Measurements from ENCODE around the gene MPDZ.

MPDZ gene

GRCh38 chr9:13149454-13149853 lies 130.0 kb downstream of the MPDZ start:
- ChIA-PET POLR2A (no interaction called here), CTCF (no interaction called here)
- TF ChIP-seq ZNF384 (IDR thresholded peaks at IDR 0.05) (no peak), HDGF (IDR thresholded peaks at IDR 0.05; ENCODE audit: borderline replicate concordance) (no peak), SUZ12 (IDR thresholded peaks at IDR 0.05) (no peak), ARNT (IDR thresholded peaks at IDR 0.05) (no peak), LEF1 (IDR thresholded peaks at IDR 0.05; ENCODE audit: borderline replicate concordance) (no peak), FOXA1 (IDR thresholded peaks at IDR 0.05) (no peak), SP1 (IDR thresholded peaks at IDR 0.05) (no peak), FOXM1 (IDR thresholded peaks at IDR 0.05; ENCODE audit: borderline replicate concordance) (no peak)
- no peak for DNase-seq (ENCODE audit: extremely low spot score)

DNA sequence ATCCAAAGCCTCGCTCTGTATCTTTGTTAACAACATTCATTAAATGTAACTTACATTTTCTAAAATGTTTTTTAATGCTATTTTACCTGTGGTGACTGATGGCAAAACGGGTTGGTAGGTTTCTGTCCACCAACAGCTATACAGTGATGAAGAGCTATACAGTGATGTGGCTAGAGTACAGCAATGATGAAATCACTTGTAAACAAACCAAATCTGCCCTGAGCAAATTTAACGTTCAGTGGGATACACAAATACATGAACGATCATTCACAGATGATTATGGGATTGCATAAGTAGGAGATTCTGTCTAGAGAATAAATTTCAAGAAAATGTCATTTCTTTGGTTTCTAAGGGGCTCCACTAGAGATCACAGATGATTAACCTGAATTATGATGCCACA lies 132.7 kb downstream of the MPDZ start:
- DNase-seq (ENCODE audit: extremely low spot score) = no peak
- TF ChIP-seq PKNOX1 (IDR thresholded peaks at IDR 0.05) (no peak), NFRKB (IDR thresholded peaks at IDR 0.05) (no peak), SUZ12 (IDR thresholded peaks at IDR 0.05) (no peak), HDGF (IDR thresholded peaks at IDR 0.05; ENCODE audit: borderline replicate concordance) (no peak), L3MBTL2 (conservative IDR thresholded peaks at IDR 0.05) (no peak), FOXM1 (IDR thresholded peaks at IDR 0.05; ENCODE audit: borderline replicate concordance) (no peak), ELF4 (IDR thresholded peaks at IDR 0.05) (no peak), CTBP1 (IDR thresholded peaks at IDR 0.05; ENCODE audit: borderline replicate concordance) (no peak), TARDBP (IDR thresholded peaks at IDR 0.05) (no peak), FOXK2 (IDR thresholded peaks at IDR 0.05) (no peak), ZNF384 (IDR thresholded peaks at IDR 0.05) (no peak), LEF1 (IDR thresholded peaks at IDR 0.05; ENCODE audit: borderline replicate concordance) (no peak)
- ChIA-PET CTCF (no interaction called here), POLR2A (no interaction called here)

GRCh38 chr9:13145340-13145739 lies 134.2 kb downstream of the MPDZ start:
- ChIA-PET CTCF (no interaction called here), POLR2A (no interaction called here)
- no peak for DNase-seq (ENCODE audit: extremely low spot score)
- TF ChIP-seq FOXA1 (IDR thresholded peaks at IDR 0.05) (no peak), NFRKB (IDR thresholded peaks at IDR 0.05) (no peak), BHLHE40 (IDR thresholded peaks at IDR 0.05; ENCODE audit: borderline replicate concordance) (no peak), SP1 (IDR thresholded peaks at IDR 0.05) (no peak), PKNOX1 (IDR thresholded peaks at IDR 0.05) (no peak), ZNF384 (IDR thresholded peaks at IDR 0.05) (no peak), FOXK2 (IDR thresholded peaks at IDR 0.05) (no peak), SUZ12 (IDR thresholded peaks at IDR 0.05) (no peak), TARDBP (IDR thresholded peaks at IDR 0.05) (no peak), LEF1 (IDR thresholded peaks at IDR 0.05; ENCODE audit: borderline replicate concordance) (no peak), ELF4 (IDR thresholded peaks at IDR 0.05) (no peak), CTBP1 (IDR thresholded peaks at IDR 0.05; ENCODE audit: borderline replicate concordance) (no peak), HDGF (IDR thresholded peaks at IDR 0.05; ENCODE audit: borderline replicate concordance) (no peak), FOXM1 (IDR thresholded peaks at IDR 0.05; ENCODE audit: borderline replicate concordance) (no peak), L3MBTL2 (conservative IDR thresholded peaks at IDR 0.05) (no peak), ARNT (IDR thresholded peaks at IDR 0.05) (no peak)

- TF ChIP-seq ZNF384 (IDR thresholded peaks at IDR 0.05) = no peak
- no peak for TF ChIP-seq FOXK2 (IDR thresholded peaks at IDR 0.05)
- TF ChIP-seq PKNOX1 (IDR thresholded peaks at IDR 0.05) = no peak
- no peak for TF ChIP-seq BHLHE40 (IDR thresholded peaks at IDR 0.05; ENCODE audit: borderline replicate concordance)
- no peak for TF ChIP-seq HDGF (IDR thresholded peaks at IDR 0.05; ENCODE audit: borderline replicate concordance)
- TF ChIP-seq LEF1 (IDR thresholded peaks at IDR 0.05; ENCODE audit: borderline replicate concordance) = no peak
- no peak for TF ChIP-seq ELF4 (IDR thresholded peaks at IDR 0.05)
- DNase-seq (ENCODE audit: extremely low spot score) = no peak
- POLR2A ChIA-PET = no interaction called here
- CTCF ChIA-PET = no interaction called here
These were observed 135.2 kb downstream of the MPDZ start for GRCh38 chr9:13144166-13144775.

- TF ChIP-seq FOXK2 (IDR thresholded peaks at IDR 0.05) (no peak), PKNOX1 (IDR thresholded peaks at IDR 0.05) (no peak), BHLHE40 (IDR thresholded peaks at IDR 0.05; ENCODE audit: borderline replicate concordance) (no peak), ZNF384 (IDR thresholded peaks at IDR 0.05) (no peak)
- ChIA-PET CTCF (no interaction called here), POLR2A (no interaction called here)
- no peak for DNase-seq (ENCODE audit: extremely low spot score)
These were observed 136.2 kb downstream of the MPDZ start for GRCh38 chr9:13143281-13143680.

GRCh38 chr9:13142776-13143175 lies 136.7 kb downstream of the MPDZ start:
- no peak for DNase-seq (ENCODE audit: extremely low spot score)
- ChIA-PET POLR2A (no interaction called here), CTCF (no interaction called here)
- TF ChIP-seq ZNF384 (IDR thresholded peaks at IDR 0.05) (no peak), FOXM1 (IDR thresholded peaks at IDR 0.05; ENCODE audit: borderline replicate concordance) (no peak), SP1 (IDR thresholded peaks at IDR 0.05) (no peak), BHLHE40 (IDR thresholded peaks at IDR 0.05; ENCODE audit: borderline replicate concordance) (no peak)
